ENCODE results near the gene ACVR1. TPM values are rescaled to one million over a fixed set of nuclear protein-coding genes. Genes with fewer than 3 reads are reported as not detected.

Gene ACVR1
- total and polyA plus RNA-seq, 2 experiments from 2014 or later: 8.9 to 21.5 TPM

DNA sequence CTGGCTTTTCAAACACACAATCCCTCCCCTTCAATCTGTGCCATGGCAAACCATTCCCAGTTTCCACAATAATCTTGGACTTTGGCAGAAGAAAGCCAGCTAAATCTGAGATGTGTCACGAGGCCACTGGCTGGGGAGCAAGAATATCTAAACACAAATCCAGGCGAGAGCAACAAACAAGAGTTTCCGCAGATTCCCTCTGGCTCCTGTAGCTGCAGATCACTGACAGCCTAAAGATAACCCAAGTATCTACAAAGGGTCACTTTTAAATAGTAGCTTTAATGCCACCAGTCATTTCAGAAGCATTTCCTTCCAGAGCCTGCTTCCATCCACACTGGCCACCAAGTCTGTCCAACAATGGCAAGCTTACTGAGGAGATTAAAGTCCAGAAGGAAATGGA, 86.9 kb downstream of the ACVR1 start:
- Histone ChIP-seq H3K79me2 (replicated peaks; ENCODE audit: insufficient read depth) (no peaks in the 10 kb centered on the region; the same call in 1 of the 2 replicates), H3K4me2 (no peak overlapping the region), H3K36me3 (ENCODE audit: insufficient read depth) (no peaks in the 10 kb centered on the region), H3K4me3 (no peak overlapping the region), H3K9me2 (ENCODE audit: insufficient read depth) (peaks cover 4% of the 10 kb centered on the region; the same call in 1 of the 2 replicates), H2AFZ (no peak overlapping the region), H4K20me1 (replicated peaks; ENCODE audit: insufficient read depth) (no peaks in the 10 kb centered on the region; the same call in 1 of the 2 replicates), H3F3A (replicated peaks; ENCODE audit: low read depth) (no peaks in the 10 kb centered on the region), H3K4me1 (ENCODE audit: insufficient read depth) (peaks cover 39% of the 10 kb centered on the region), H3K27ac (ENCODE audit: low read depth) (no peak overlapping the region), H3K27me3 (ENCODE audit: insufficient read depth) (no peaks in the 10 kb centered on the region)
- Mint-ChIP-seq H3K27me3 (ENCODE audit: insufficient read depth, low read depth, poor library complexity) (no peaks in the 10 kb centered on the region), H3K4me3 (no peak overlapping the region), H3K27ac (no peak overlapping the region), H3K9me3 (no peaks in the 10 kb centered on the region), H3K4me1 (peaks cover 37% of the 10 kb centered on the region), H3K36me3 (ENCODE audit: low read depth) (no peaks in the 10 kb centered on the region)
- ATAC-seq (no peak), DNase-seq (ENCODE audit: low spot score) (no peak)
- TF ChIP-seq, protein P1, sequence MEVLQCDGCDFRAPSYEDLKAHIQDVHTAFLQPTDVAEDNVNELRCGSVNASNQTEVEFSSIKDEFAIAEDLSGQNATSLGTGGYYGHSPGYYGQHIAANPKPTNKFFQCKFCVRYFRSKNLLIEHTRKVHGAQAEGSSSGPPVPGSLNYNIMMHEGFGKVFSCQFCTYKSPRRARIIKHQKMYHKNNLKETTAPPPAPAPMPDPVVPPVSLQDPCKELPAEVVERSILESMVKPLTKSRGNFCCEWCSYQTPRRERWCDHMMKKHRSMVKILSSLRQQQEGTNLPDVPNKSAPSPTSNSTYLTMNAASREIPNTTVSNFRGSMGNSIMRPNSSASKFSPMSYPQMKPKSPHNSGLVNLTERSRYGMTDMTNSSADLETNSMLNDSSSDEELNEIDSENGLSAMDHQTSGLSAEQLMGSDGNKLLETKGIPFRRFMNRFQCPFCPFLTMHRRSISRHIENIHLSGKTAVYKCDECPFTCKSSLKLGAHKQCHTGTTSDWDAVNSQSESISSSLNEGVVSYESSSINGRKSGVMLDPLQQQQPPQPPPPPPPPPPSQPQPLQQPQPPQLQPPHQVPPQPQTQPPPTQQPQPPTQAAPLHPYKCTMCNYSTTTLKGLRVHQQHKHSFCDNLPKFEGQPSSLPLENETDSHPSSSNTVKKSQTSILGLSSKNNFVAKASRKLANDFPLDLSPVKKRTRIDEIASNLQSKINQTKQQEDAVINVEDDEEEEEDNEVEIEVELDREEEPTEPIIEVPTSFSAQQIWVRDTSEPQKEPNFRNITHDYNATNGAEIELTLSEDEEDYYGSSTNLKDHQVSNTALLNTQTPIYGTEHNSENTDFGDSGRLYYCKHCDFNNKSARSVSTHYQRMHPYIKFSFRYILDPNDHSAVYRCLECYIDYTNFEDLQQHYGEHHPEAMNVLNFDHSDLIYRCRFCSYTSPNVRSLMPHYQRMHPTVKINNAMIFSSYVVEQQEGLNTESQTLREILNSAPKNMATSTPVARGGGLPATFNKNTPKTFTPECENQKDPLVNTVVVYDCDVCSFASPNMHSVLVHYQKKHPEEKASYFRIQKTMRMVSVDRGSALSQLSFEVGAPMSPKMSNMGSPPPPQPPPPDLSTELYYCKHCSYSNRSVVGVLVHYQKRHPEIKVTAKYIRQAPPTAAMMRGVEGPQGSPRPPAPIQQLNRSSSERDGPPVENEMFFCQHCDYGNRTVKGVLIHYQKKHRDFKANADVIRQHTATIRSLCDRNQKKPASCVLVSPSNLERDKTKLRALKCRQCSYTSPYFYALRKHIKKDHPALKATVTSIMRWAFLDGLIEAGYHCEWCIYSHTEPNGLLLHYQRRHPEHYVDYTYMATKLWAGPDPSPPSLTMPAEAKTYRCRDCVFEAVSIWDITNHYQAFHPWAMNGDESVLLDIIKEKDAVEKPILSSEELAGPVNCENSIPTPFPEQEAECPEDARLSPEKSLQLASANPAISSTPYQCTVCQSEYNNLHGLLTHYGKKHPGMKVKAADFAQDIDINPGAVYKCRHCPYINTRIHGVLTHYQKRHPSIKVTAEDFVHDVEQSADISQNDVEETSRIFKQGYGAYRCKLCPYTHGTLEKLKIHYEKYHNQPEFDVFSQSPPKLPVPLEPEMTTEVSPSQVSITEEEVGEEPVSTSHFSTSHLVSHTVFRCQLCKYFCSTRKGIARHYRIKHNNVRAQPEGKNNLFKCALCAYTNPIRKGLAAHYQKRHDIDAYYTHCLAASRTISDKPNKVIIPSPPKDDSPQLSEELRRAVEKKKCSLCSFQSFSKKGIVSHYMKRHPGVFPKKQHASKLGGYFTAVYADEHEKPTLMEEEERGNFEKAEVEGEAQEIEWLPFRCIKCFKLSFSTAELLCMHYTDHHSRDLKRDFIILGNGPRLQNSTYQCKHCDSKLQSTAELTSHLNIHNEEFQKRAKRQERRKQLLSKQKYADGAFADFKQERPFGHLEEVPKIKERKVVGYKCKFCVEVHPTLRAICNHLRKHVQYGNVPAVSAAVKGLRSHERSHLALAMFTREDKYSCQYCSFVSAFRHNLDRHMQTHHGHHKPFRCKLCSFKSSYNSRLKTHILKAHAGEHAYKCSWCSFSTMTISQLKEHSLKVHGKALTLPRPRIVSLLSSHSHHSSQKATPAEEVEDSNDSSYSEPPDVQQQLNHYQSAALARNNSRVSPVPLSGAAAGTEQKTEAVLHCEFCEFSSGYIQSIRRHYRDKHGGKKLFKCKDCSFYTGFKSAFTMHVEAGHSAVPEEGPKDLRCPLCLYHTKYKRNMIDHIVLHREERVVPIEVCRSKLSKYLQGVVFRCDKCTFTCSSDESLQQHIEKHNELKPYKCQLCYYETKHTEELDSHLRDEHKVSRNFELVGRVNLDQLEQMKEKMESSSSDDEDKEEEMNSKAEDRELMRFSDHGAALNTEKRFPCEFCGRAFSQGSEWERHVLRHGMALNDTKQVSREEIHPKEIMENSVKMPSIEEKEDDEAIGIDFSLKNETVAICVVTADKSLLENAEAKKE (CRISPR knock-in tag; IDR thresholded peaks at IDR 0.05): no peak
- TF ChIP-seq EZH2 (IDR thresholded peaks at IDR 0.05; ENCODE audit: low read depth, unreplicated experiment): no peak
- TF ChIP-seq POLR2AphosphoS5 (IDR thresholded peaks at IDR 0.05; ENCODE audit: low read depth): no peak

GRCh38 chr2:157788201-157788600, 87.9 kb downstream of the ACVR1 start:
- H2AFZ ChIP-seq: no peak overlapping the region
- H3K79me2 ChIP-seq (replicated peaks; ENCODE audit: insufficient read depth): no peaks in the 10 kb centered on the region; the same call in 1 of the 2 replicates
- Mint-ChIP-seq H3K9me3 (no peaks in the 10 kb centered on the region), H3K36me3 (ENCODE audit: low read depth) (no peaks in the 10 kb centered on the region), H3K4me1 (peaks cover 43% of the 10 kb centered on the region), H3K27ac (no peak overlapping the region), H3K27me3 (ENCODE audit: insufficient read depth, low read depth, poor library complexity) (no peaks in the 10 kb centered on the region), H3K4me3 (no peak overlapping the region; the same call in 2 of the 3 replicates)
- no peak for ATAC-seq
- peaks cover 4% of the 10 kb centered on the region; the same call in 1 of the 2 replicates for H3K9me2 ChIP-seq (ENCODE audit: insufficient read depth)
- TF ChIP-seq CREB1 (CRISPR knock-in tag; IDR thresholded peaks at IDR 0.05; ENCODE audit: low read depth): no peak
- TF ChIP-seq EZH2 (IDR thresholded peaks at IDR 0.05; ENCODE audit: low read depth, unreplicated experiment): no peak
- TF ChIP-seq ZNF331 (CRISPR knock-in tag; IDR thresholded peaks at IDR 0.05; ENCODE audit: low read depth): no peak
- H3K4me2 ChIP-seq: no peak overlapping the region
- no peaks in the 10 kb centered on the region; the same call in 1 of the 2 replicates for H4K20me1 ChIP-seq (replicated peaks; ENCODE audit: insufficient read depth)
- peaks cover 48% of the 10 kb centered on the region for H3K4me1 ChIP-seq (ENCODE audit: insufficient read depth)
- no peaks in the 10 kb centered on the region for H3K27me3 ChIP-seq (ENCODE audit: insufficient read depth)
- no peaks in the 10 kb centered on the region for H3K36me3 ChIP-seq (ENCODE audit: insufficient read depth)
- H3K27ac ChIP-seq (ENCODE audit: low read depth): no peak overlapping the region
- H3K4me3 ChIP-seq: no peak overlapping the region
- DNase-seq (ENCODE audit: low spot score): no peak
- H3F3A ChIP-seq (replicated peaks; ENCODE audit: low read depth): no peaks in the 10 kb centered on the region

Measured in GM23338 (cell line).